B cell (primary cell): ENCODE measurements around the gene NAV2. TPM values are rescaled to one million over a fixed set of nuclear protein-coding genes. Genes with fewer than 3 reads are reported as not detected.

Experiments
- ATAC-seq: fragments of 200-7000 bp; cut with Tn5 transposase; one replicate; pipeline ENCODE4 v1.10.0; 2021; ENCODE audit warnings: low read depth, mild to moderate bottlenecking, moderate number of reproducible peaks, moderate library complexity
- CTCF ChIA-PET: fragments of 350-600 bp; sonication (Branson Sonifier 250); formaldehyde crosslinking; loops from one replicate; lab custom pipeline; 2021; ENCODE audit warnings: antibody characterized with exemption, inconsistent platforms; lab: Charles Lee
- POLR2A ChIA-PET: fragments of 350-600 bp; sonication (Branson Sonifier 250); formaldehyde crosslinking; loops from one replicate; lab custom pipeline; 2021; ENCODE audit warnings: antibody characterized with exemption; lab: Charles Lee
- DNase-seq: peaks from one replicate; pipeline ENCODE4 v3.0.0; 2013
- H2AFZ ChIP-seq: 2 replicates; pipeline ENCODE4 v1.6.1; 2012; ENCODE audit warnings: mild to moderate bottlenecking, low read depth, low read length; ENCODE audit not compliant: insufficient read depth, poor library complexity, severe bottlenecking
- H3K27ac ChIP-seq, 2 donors: 1 replicate in 1 of 2; 2 replicates in 1 of 2; pipeline ENCODE4 v1.5.1; 2012 to 2013; ENCODE audit warnings: low read length in 2 of 2, mild to moderate bottlenecking in 2 of 2, moderate library complexity in 1 of 2
- H3K27me3 ChIP-seq, 4 experiments: fragments of 200-600 bp in 1 of 4; sonication (generic) in 1 of 4; replicated peaks in 1 of 4; 1 replicate in 2 of 4; 2 replicates in 2 of 4; pipeline versions ENCODE4 v1.6.1 to v1.7.0; 2013 to 2016; ENCODE audit warnings: low read length in 3 of 4, mild to moderate bottlenecking in 2 of 4, mixed read lengths in 1 of 4, moderate library complexity in 1 of 4; ENCODE audit not compliant: insufficient read depth in 4 of 4, control insufficient read depth in 3 of 4; ENCODE audit errors: control extremely low read depth in 1 of 4
- H3K36me3 ChIP-seq, 2 experiments: replicated peaks in 1 of 2; 1 replicate in 1 of 2; 2 replicates in 1 of 2; pipeline versions ENCODE4 v1.6.1 to v1.7.1; 2013; ENCODE audit warnings: low read length in 1 of 2; ENCODE audit not compliant: insufficient read depth in 2 of 2, control insufficient read depth in 1 of 2; ENCODE audit errors: control extremely low read depth in 1 of 2, extremely low read depth in 1 of 2
- H3K4me1 ChIP-seq, 2 donors: fragments of 200-600 bp in 1 of 2; sonication (generic) in 1 of 2; 1 replicate in 1 of 2; 2 replicates in 1 of 2; pipeline versions ENCODE4 v1.5.1 to v1.6.1; 2013 to 2017; ENCODE audit warnings: low read length in 2 of 2; ENCODE audit not compliant: control insufficient read depth in 2 of 2, insufficient read depth in 2 of 2
- H3K4me2 ChIP-seq: replicated peaks from 2 replicates; pipeline ENCODE3; 2012; ENCODE audit warnings: mild to moderate bottlenecking, low read depth, low read length; ENCODE audit not compliant: poor library complexity, severe bottlenecking
- H3K4me3 ChIP-seq, 5 experiments: fragments of 200-600 bp in 1 of 5; sonication (generic) in 1 of 5; 1 replicate in 3 of 5; 2 replicates in 2 of 5; pipeline versions ENCODE4 v1.5.1 to v1.7.0; 2011 to 2016; ENCODE audit warnings: low read length in 4 of 5, mild to moderate bottlenecking in 4 of 5, low read depth in 2 of 5, control low read depth in 1 of 5, moderate library complexity in 1 of 5; ENCODE audit not compliant: insufficient read depth in 1 of 5; ENCODE audit errors: control extremely low read depth in 1 of 5, extremely low read depth in 1 of 5
- H3K79me2 ChIP-seq: fragments of 200-600 bp; sonication (generic); one replicate; pipeline ENCODE4 v1.6.0; 2016; ENCODE audit warnings: low read length; ENCODE audit not compliant: control insufficient read depth, insufficient read depth
- H3K9ac ChIP-seq: fragments of 200-600 bp; sonication (generic); 2 replicates; pipeline ENCODE4 v1.6.1; 2017; ENCODE audit warnings: mild to moderate bottlenecking, low read length, moderate library complexity
- H3K9me3 ChIP-seq, 3 donors: one replicate each; pipeline versions ENCODE4 v1.6.1 to v1.7.1; 2013; ENCODE audit warnings: low read length in 2 of 3; ENCODE audit not compliant: control insufficient read depth in 2 of 3, insufficient read depth in 1 of 3; ENCODE audit errors: control extremely low read depth in 1 of 3
- H4K20me1 ChIP-seq: 2 replicates; pipeline ENCODE4 v1.6.0; 2012; ENCODE audit warnings: mild to moderate bottlenecking, low read length; ENCODE audit not compliant: insufficient read depth, control insufficient read depth, poor library complexity, severe bottlenecking
- H3K27ac Mint-ChIP-seq: one replicate; pipeline ENCODE4 v1.8.0; 2021; ENCODE audit warnings: mixed read lengths
- H3K27me3 Mint-ChIP-seq: one replicate; pipeline ENCODE4 v1.8.0; 2021; ENCODE audit warnings: mixed read lengths
- H3K4me1 Mint-ChIP-seq: one replicate; pipeline ENCODE4 v1.8.0; 2021; ENCODE audit warnings: mixed read lengths
- H3K4me3 Mint-ChIP-seq: one replicate; pipeline ENCODE4 v1.8.0; 2021; ENCODE audit warnings: mixed read lengths
- H3K9me3 Mint-ChIP-seq: one replicate; pipeline ENCODE4 v1.8.0; 2022; ENCODE audit warnings: mixed read lengths; ENCODE audit not compliant: insufficient read depth
- CTCF ChIP-seq: fragments of 200-600 bp; IDR thresholded peaks from one replicate; pipeline ENCODE4 v1.8.0; 2022; ENCODE audit warnings: antibody characterized with exemption, mild to moderate bottlenecking
- EZH2 ChIP-seq: IDR thresholded peaks from 2 replicates; pipeline ENCODE4 v1.6.1; 2012; ENCODE audit warnings: borderline replicate concordance, low read depth, mild to moderate bottlenecking, moderate library complexity, low read length; ENCODE audit not compliant: insufficient read depth, poor library complexity, severe bottlenecking
- WGBS: methylation state at CpG from one replicate; pipeline ENCODE4 v1.1.5; 2013; ENCODE audit warnings: missing lambda C conversion rate; ENCODE audit not compliant: insufficient coverage; 5-methylcytosine and 5-hydroxymethylcytosine counted together
- intact Hi-C: fragments of 100-400 bp; cut with micrococcal nuclease; formaldehyde crosslinking; loops from one replicate; pipeline ENCODE4 v1.10.0; 2022
- polyA plus RNA-seq: library from polyadenylated mRNA; depleted of rRNA; stranded (reverse); fragments of >200 nt; gene quantifications from 2 replicates; pipeline ENCODE4 v1.2.3, GENCODE V29; 2012
- total RNA-seq, 2 donors: library from RNA; stranded (reverse); fragments of 120-200 nt in 1 of 2; gene quantifications; 1 replicate in 1 of 2; 2 replicates in 1 of 2; pipeline versions ENCODE4 v1.2.3 to v1.2.4, GENCODE V29; 2013 to 2022

NAV2 gene
- total and polyA plus RNA-seq, 2 donors (not counting 1 experiment from before 2014, with no cell fraction given) = 0.82 to 22.2 TPM

- no peak overlapping the region for H3K27ac ChIP-seq
- ATAC-seq = no peak
- Mint-ChIP-seq H3K4me1 (no peaks in the 10 kb centered on the region), H3K4me3 (no peak overlapping the region), H3K9me3 (no peaks in the 10 kb centered on the region), H3K27ac (no peak overlapping the region), H3K27me3 (peaks cover 16% of the 10 kb centered on the region)
- intact Hi-C loops = no loop called here
- 89% methylated on average over 3 of the region's 5 CpGs for whole genome bisulfite sequencing
- no peaks in the 10 kb centered on the region for H3K27me3 ChIP-seq
- ChIA-PET POLR2A (no interaction called here), CTCF (no interaction called here)
- no peak overlapping the region for H3K9ac ChIP-seq
- no peak overlapping the region for H3K4me3 ChIP-seq
- H3K79me2 ChIP-seq = no peaks in the 10 kb centered on the region
- no peak for TF ChIP-seq EZH2
- TF ChIP-seq CTCF = no peak
- no peaks in the 10 kb centered on the region for H3K4me1 ChIP-seq
- no peak overlapping the region for H3K4me2 ChIP-seq
- H4K20me1 ChIP-seq = no peaks in the 10 kb centered on the region
- no peaks in the 10 kb centered on the region for H3K9me3 ChIP-seq
- no peak for DNase-seq
- no peak overlapping the region for H2AFZ ChIP-seq
- H3K36me3 ChIP-seq = no peaks in the 10 kb centered on the region
Measured at GRCh38 chr11:19693146-19693545, 19.5 kb upstream of the NAV2 start.

GRCh38 chr11:19694796-19695345 lies 17.8 kb upstream of the NAV2 start:
- H3K27me3 ChIP-seq = no peaks in the 10 kb centered on the region
- Mint-ChIP-seq H3K27ac (no peak overlapping the region), H3K9me3 (no peaks in the 10 kb centered on the region), H3K27me3 (peaks cover 17% of the 10 kb centered on the region), H3K4me3 (no peak overlapping the region), H3K4me1 (no peaks in the 10 kb centered on the region)
- ATAC-seq (no peak), DNase-seq (no peak)
- CTCF ChIA-PET = no interaction called here
- H3K4me3 ChIP-seq = no peak overlapping the region
- H3K27ac ChIP-seq = no peak overlapping the region
- H2AFZ ChIP-seq = no peak overlapping the region
- TF ChIP-seq CTCF (no peak), EZH2 (no peak)
- H3K9ac ChIP-seq = no peak overlapping the region
- intact Hi-C loops = no loop called here
- no peaks in the 10 kb centered on the region for H3K79me2 ChIP-seq
- H3K4me2 ChIP-seq = no peak overlapping the region
- H3K4me1 ChIP-seq = no peaks in the 10 kb centered on the region
- WGBS = 87% methylated on average over 3 of the region's 5 CpGs
- no peaks in the 10 kb centered on the region for H4K20me1 ChIP-seq
- no peaks in the 10 kb centered on the region for H3K9me3 ChIP-seq
- H3K36me3 ChIP-seq = no peaks in the 10 kb centered on the region
- POLR2A ChIA-PET = no interaction called here
